ENCODE data around the gene DDX24. TPM values are rescaled to one million over a fixed set of nuclear protein-coding genes. Genes with fewer than 3 reads are reported as not detected.

DDX24 gene
- total and polyA plus RNA-seq, 2 of the 8 experiments (the other 6 are each of a cell fraction or from before 2014, with no cell fraction given), result 89.0 to 201 TPM

DNA sequence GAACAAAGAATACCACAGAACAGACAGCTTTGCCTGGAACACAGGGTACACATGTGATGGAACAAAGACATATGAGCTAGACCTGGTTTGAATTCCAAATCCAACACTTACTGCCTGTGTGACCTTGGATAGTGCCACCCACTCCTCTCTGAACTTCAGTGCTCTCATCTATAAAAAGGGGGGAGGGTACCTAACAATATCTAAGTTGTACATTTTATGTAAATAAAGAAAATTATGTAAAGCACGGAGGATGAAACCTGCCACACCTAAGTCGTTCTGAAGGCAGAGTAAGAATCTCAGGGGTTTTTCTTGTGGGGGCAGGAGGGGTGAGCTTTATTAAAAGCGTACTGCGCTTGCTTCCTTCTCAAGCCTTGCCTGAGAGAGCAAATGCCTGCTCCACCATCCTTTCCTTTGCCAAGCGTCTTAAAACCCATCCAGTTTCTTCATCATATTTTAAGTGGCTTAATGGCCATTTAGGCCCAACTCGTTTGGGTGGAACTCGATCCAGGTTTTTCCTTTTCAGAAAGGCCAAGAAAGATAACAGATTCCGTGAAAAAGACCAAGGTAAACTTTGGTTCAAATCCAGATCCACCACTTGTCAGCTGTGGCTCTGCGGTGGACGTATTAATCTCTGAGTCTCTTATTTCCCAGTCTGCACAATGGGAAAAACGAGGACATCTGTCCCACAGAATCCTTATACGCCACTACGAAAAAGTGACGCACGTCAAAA is 946 bp downstream of the DDX24 start (continued):
- TF ChIP-seq BRCA1 (IDR thresholded peaks at IDR 0.05; ENCODE audit: low read depth, low read length) (no peak), JUN (IDR thresholded peaks at IDR 0.05; ENCODE audit: low read depth, low read length) (no peak), RBBP5 (IDR thresholded peaks at IDR 0.05; ENCODE audit: borderline replicate concordance, low read depth, low read length) (no peak), RFX5 (IDR thresholded peaks at IDR 0.05; ENCODE audit: borderline replicate concordance, low read depth, low read length) (no peak), SP1 (IDR thresholded peaks at IDR 0.05; ENCODE audit: low read depth, low read length) (no peak), BACH1 (IDR thresholded peaks at IDR 0.05; ENCODE audit: low read length) (no peak), TAF1 (IDR thresholded peaks at IDR 0.05; ENCODE audit: low read depth, low read length) (no peak)
- TF ChIP-seq, protein P1, sequence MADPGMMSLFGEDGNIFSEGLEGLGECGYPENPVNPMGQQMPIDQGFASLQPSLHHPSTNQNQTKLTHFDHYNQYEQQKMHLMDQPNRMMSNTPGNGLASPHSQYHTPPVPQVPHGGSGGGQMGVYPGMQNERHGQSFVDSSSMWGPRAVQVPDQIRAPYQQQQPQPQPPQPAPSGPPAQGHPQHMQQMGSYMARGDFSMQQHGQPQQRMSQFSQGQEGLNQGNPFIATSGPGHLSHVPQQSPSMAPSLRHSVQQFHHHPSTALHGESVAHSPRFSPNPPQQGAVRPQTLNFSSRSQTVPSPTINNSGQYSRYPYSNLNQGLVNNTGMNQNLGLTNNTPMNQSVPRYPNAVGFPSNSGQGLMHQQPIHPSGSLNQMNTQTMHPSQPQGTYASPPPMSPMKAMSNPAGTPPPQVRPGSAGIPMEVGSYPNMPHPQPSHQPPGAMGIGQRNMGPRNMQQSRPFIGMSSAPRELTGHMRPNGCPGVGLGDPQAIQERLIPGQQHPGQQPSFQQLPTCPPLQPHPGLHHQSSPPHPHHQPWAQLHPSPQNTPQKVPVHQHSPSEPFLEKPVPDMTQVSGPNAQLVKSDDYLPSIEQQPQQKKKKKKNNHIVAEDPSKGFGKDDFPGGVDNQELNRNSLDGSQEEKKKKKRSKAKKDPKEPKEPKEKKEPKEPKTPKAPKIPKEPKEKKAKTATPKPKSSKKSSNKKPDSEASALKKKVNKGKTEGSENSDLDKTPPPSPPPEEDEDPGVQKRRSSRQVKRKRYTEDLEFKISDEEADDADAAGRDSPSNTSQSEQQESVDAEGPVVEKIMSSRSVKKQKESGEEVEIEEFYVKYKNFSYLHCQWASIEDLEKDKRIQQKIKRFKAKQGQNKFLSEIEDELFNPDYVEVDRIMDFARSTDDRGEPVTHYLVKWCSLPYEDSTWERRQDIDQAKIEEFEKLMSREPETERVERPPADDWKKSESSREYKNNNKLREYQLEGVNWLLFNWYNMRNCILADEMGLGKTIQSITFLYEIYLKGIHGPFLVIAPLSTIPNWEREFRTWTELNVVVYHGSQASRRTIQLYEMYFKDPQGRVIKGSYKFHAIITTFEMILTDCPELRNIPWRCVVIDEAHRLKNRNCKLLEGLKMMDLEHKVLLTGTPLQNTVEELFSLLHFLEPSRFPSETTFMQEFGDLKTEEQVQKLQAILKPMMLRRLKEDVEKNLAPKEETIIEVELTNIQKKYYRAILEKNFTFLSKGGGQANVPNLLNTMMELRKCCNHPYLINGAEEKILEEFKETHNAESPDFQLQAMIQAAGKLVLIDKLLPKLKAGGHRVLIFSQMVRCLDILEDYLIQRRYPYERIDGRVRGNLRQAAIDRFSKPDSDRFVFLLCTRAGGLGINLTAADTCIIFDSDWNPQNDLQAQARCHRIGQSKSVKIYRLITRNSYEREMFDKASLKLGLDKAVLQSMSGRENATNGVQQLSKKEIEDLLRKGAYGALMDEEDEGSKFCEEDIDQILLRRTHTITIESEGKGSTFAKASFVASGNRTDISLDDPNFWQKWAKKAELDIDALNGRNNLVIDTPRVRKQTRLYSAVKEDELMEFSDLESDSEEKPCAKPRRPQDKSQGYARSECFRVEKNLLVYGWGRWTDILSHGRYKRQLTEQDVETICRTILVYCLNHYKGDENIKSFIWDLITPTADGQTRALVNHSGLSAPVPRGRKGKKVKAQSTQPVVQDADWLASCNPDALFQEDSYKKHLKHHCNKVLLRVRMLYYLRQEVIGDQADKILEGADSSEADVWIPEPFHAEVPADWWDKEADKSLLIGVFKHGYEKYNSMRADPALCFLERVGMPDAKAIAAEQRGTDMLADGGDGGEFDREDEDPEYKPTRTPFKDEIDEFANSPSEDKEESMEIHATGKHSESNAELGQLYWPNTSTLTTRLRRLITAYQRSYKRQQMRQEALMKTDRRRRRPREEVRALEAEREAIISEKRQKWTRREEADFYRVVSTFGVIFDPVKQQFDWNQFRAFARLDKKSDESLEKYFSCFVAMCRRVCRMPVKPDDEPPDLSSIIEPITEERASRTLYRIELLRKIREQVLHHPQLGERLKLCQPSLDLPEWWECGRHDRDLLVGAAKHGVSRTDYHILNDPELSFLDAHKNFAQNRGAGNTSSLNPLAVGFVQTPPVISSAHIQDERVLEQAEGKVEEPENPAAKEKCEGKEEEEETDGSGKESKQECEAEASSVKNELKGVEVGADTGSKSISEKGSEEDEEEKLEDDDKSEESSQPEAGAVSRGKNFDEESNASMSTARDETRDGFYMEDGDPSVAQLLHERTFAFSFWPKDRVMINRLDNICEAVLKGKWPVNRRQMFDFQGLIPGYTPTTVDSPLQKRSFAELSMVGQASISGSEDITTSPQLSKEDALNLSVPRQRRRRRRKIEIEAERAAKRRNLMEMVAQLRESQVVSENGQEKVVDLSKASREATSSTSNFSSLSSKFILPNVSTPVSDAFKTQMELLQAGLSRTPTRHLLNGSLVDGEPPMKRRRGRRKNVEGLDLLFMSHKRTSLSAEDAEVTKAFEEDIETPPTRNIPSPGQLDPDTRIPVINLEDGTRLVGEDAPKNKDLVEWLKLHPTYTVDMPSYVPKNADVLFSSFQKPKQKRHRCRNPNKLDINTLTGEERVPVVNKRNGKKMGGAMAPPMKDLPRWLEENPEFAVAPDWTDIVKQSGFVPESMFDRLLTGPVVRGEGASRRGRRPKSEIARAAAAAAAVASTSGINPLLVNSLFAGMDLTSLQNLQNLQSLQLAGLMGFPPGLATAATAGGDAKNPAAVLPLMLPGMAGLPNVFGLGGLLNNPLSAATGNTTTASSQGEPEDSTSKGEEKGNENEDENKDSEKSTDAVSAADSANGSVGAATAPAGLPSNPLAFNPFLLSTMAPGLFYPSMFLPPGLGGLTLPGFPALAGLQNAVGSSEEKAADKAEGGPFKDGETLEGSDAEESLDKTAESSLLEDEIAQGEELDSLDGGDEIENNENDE (IDR thresholded peaks at IDR 0.05; ENCODE audit: insufficient replicate concordance, low read length), result no peak
- TF ChIP-seq, protein P2, sequence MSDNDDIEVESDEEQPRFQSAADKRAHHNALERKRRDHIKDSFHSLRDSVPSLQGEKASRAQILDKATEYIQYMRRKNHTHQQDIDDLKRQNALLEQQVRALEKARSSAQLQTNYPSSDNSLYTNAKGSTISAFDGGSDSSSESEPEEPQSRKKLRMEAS (IDR thresholded peaks at IDR 0.05), result no peak
